GM23338 (cell line): ENCODE results near the gene ACSM4. TPM values are rescaled to one million over a fixed set of nuclear protein-coding genes. Genes with fewer than 3 reads are reported as not detected.

Experiments used
- ATAC-seq: fragments of 200-7000 bp; cut with Tn5 transposase; 3 replicates; pipeline ENCODE4 v1.9.1; 2020
- DNase-seq: peaks from one replicate; pipeline ENCODE4 v3.0.0-alpha.2; 2015; ENCODE audit warnings: low spot score
- H2AFZ ChIP-seq: fragments of 200-600 bp; sonication (generic); 2 replicates; pipeline ENCODE4 v1.8.0; 2016; ENCODE audit warnings: antibody characterized with exemption, mild to moderate bottlenecking, moderate library complexity
- H3F3A ChIP-seq: fragments of 200-600 bp; sonication (generic); replicated peaks from 2 replicates; pipeline ENCODE4 v1.8.0; 2017; ENCODE audit warnings: antibody characterized with exemption, mixed run types, low read depth
- H3K27ac ChIP-seq: fragments of 200-600 bp; sonication (generic); 2 replicates; pipeline ENCODE4 v1.6.1; 2016; ENCODE audit warnings: low read depth
- H3K27me3 ChIP-seq: fragments of 200-600 bp; sonication (generic); 2 replicates; pipeline ENCODE4 v1.8.0; 2016; ENCODE audit warnings: mild to moderate bottlenecking, mixed run types, moderate library complexity; ENCODE audit not compliant: insufficient read depth
- H3K36me3 ChIP-seq: fragments of 200-600 bp; sonication (generic); 2 replicates; pipeline ENCODE4 v1.8.0; 2016; ENCODE audit warnings: mild to moderate bottlenecking; ENCODE audit not compliant: insufficient read depth
- H3K4me1 ChIP-seq: fragments of 200-600 bp; sonication (generic); 2 replicates; pipeline ENCODE4 v1.8.0; 2016; ENCODE audit warnings: mild to moderate bottlenecking, moderate library complexity; ENCODE audit not compliant: insufficient read depth
- H3K4me2 ChIP-seq: fragments of 200-600 bp; sonication (generic); 2 replicates; pipeline ENCODE4 v1.7.1; 2017; ENCODE audit warnings: mixed run types
- H3K4me3 ChIP-seq: fragments of 200-600 bp; sonication (generic); 2 replicates; pipeline ENCODE4 v1.6.1; 2016; ENCODE audit warnings: mixed run types
- H3K79me2 ChIP-seq: fragments of 200-600 bp; sonication (generic); replicated peaks from 2 replicates; pipeline ENCODE4 v1.8.0; 2017; ENCODE audit warnings: mild to moderate bottlenecking; ENCODE audit not compliant: insufficient read depth
- H3K9me2 ChIP-seq: fragments of 200-600 bp; sonication (generic); 2 replicates; pipeline ENCODE4 v1.8.0; 2017; ENCODE audit not compliant: insufficient read depth
- H4K20me1 ChIP-seq: fragments of 200-600 bp; sonication (generic); replicated peaks from 2 replicates; pipeline ENCODE4 v1.8.0; 2017; ENCODE audit warnings: mild to moderate bottlenecking; ENCODE audit not compliant: insufficient read depth
- H3K27ac Mint-ChIP-seq: 2 replicates; pipeline ENCODE4 v1.8.0; 2020; ENCODE audit warnings: inconsistent platforms, mild to moderate bottlenecking, moderate library complexity, mixed read lengths
- H3K27me3 Mint-ChIP-seq: 3 replicates; pipeline ENCODE4 v1.8.0; 2022; ENCODE audit warnings: low read depth, mild to moderate bottlenecking, moderate library complexity, mixed read lengths, inconsistent platforms; ENCODE audit not compliant: insufficient read depth, poor library complexity
- H3K36me3 Mint-ChIP-seq: 3 replicates; pipeline ENCODE4 v1.8.0; 2021; ENCODE audit warnings: low read depth, mild to moderate bottlenecking, inconsistent platforms, moderate library complexity, mixed read lengths
- H3K4me1 Mint-ChIP-seq: 3 replicates; pipeline ENCODE4 v1.8.0; 2020; ENCODE audit warnings: mild to moderate bottlenecking, inconsistent platforms, mixed read lengths
- H3K4me3 Mint-ChIP-seq: 3 replicates; pipeline ENCODE4 v1.8.0; 2021; ENCODE audit warnings: moderate library complexity, mild to moderate bottlenecking, inconsistent platforms, mixed read lengths
- H3K9me3 Mint-ChIP-seq: 3 replicates; pipeline ENCODE4 v1.8.0; 2020; ENCODE audit warnings: moderate library complexity, mild to moderate bottlenecking, inconsistent platforms, mixed read lengths
- CTCF ChIP-seq, 2 experiments: fragments of 200-600 bp in 1 of 2; sonication (generic) in 1 of 2; conservative IDR thresholded peaks; 2 replicates each; pipeline versions ENCODE4 v1.5.1 to v1.6.1; 2016 to 2017; ENCODE audit warnings: antibody characterized with exemption in 2 of 2, low read depth in 2 of 2, mild to moderate bottlenecking in 2 of 2, moderate library complexity in 1 of 2
- EZH2 ChIP-seq: fragments of 200-600 bp; sonication (generic); IDR thresholded peaks from one replicate; pipeline ENCODE4 v1.8.0; 2017; ENCODE audit warnings: antibody characterized with exemption, mild to moderate bottlenecking, low read depth; ENCODE audit not compliant: unreplicated experiment
- EZH2phosphoT487 ChIP-seq: fragments of 200-600 bp; sonication (generic); IDR thresholded peaks from one replicate; pipeline ENCODE4 v1.8.1; 2018; ENCODE audit warnings: antibody characterized with exemption; ENCODE audit not compliant: unreplicated experiment
- JUNB ChIP-seq: IDR thresholded peaks from one replicate; pipeline ENCODE4 v1.6.1; 2016; ENCODE audit warnings: antibody characterized with exemption; ENCODE audit not compliant: unreplicated experiment
- NANOG ChIP-seq: IDR thresholded peaks from 2 replicates; pipeline ENCODE4 v1.6.1; 2016; ENCODE audit warnings: antibody characterized with exemption, borderline replicate concordance
- POLR2AphosphoS5 ChIP-seq: IDR thresholded peaks from 2 replicates; pipeline ENCODE4 v1.6.1; 2016; ENCODE audit warnings: antibody characterized with exemption, low read depth
- STAT1 ChIP-seq: IDR thresholded peaks from one replicate; pipeline ENCODE4 v1.6.1; 2016; ENCODE audit warnings: antibody characterized with exemption; ENCODE audit not compliant: unreplicated experiment
- ZNF114 ChIP-seq: fragments of 250-450 bp; sonication (Bioruptor Pico); IDR thresholded peaks from 2 replicates; pipeline ENCODE4 v1.5.0; 2020; ENCODE audit warnings: mild to moderate bottlenecking, moderate library complexity
- ZNF331 ChIP-seq: fragments of 250-450 bp; sonication (Bioruptor Pico); IDR thresholded peaks from 2 replicates; pipeline ENCODE4 v1.5.0; 2020; ENCODE audit warnings: low read depth, mild to moderate bottlenecking, moderate library complexity
- ZNF462 ChIP-seq: fragments of 250-450 bp; sonication (Bioruptor Pico); IDR thresholded peaks from 2 replicates; pipeline ENCODE4 v1.5.0; 2020; ENCODE audit warnings: mild to moderate bottlenecking, moderate library complexity
- polyA plus RNA-seq: library from polyadenylated mRNA; unstranded; fragments of >200 nt; fragmentation: Nextera tagmentation; extraction: Ambion mirVana; gene quantifications from 2 replicates; pipeline ENCODE4 v1.2.1, GENCODE V29; 2016
- total RNA-seq: library from RNA; depleted of rRNA; stranded (reverse); fragments of >200 nt; shearing (Covaris generic); gene quantifications from 2 replicates; pipeline ENCODE4 v1.2.3, GENCODE V29; 2014
- TF ChIP-seq, protein P1 (sequence below): IDR thresholded peaks from 2 replicates; pipeline ENCODE4 v1.6.1; 2016; ENCODE audit warnings: antibody characterized with exemption

ACSM4 gene
- total and polyA plus RNA-seq, 2 experiments from 2014 or later = not detected

GRCh38 chr12:7265251-7265650, 38.6 kb upstream of the ACSM4 start:
- no peak overlapping the region for H3K4me3 ChIP-seq
- Mint-ChIP-seq H3K4me3 (no peak overlapping the region), H3K9me3 (no peaks in the 10 kb centered on the region), H3K4me1 (no peaks in the 10 kb centered on the region), H3K27ac (no peak overlapping the region), H3K36me3 (no peaks in the 10 kb centered on the region), H3K27me3 (no peaks in the 10 kb centered on the region)
- no peaks in the 10 kb centered on the region for H3K9me2 ChIP-seq
- ATAC-seq (no peak), DNase-seq (no peak)
- no peaks in the 10 kb centered on the region for H3K36me3 ChIP-seq
- H2AFZ ChIP-seq = 0 out of 2 replicates have a peak overlapping the region, but pooled peaks have one; percentile 18
- H3F3A ChIP-seq = no peaks in the 10 kb centered on the region
- no peaks in the 10 kb centered on the region for H3K4me1 ChIP-seq
- H3K27ac ChIP-seq = no peak overlapping the region
- TF ChIP-seq CTCF (conservative IDR thresholded peaks at IDR 0.05; ENCODE audit: low read depth in 2 of 2) (no peak), ZNF331 (CRISPR knock-in tag) (no peak), ZNF462 (CRISPR knock-in tag) (no peak), EZH2 (no peak), STAT1 (no peak), NANOG (no peak), EZH2phosphoT487 (no peak), ZNF114 (CRISPR knock-in tag) (no peak), JUNB (no peak), POLR2AphosphoS5 (no peak)
- TF ChIP-seq, protein P1, sequence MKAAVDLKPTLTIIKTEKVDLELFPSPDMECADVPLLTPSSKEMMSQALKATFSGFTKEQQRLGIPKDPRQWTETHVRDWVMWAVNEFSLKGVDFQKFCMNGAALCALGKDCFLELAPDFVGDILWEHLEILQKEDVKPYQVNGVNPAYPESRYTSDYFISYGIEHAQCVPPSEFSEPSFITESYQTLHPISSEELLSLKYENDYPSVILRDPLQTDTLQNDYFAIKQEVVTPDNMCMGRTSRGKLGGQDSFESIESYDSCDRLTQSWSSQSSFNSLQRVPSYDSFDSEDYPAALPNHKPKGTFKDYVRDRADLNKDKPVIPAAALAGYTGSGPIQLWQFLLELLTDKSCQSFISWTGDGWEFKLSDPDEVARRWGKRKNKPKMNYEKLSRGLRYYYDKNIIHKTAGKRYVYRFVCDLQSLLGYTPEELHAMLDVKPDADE = no peak
- no peaks in the 10 kb centered on the region for H4K20me1 ChIP-seq
- no peaks in the 10 kb centered on the region for H3K27me3 ChIP-seq
- no peaks in the 10 kb centered on the region for H3K79me2 ChIP-seq
- no peak overlapping the region for H3K4me2 ChIP-seq
